NOMO-1 treated with dmso at 0.1 percent for 144 hours (cell line): Measurements from ENCODE around the gene UBE2E3.
"Not testable (repeated sequence)": the region's sequence is repeated elsewhere in the genome, so short reads cannot be mapped to it uniquely, and the experiment has no call there.

ENCODE experiments used
- DNase-seq: peaks from one replicate; lab custom pipeline; 2025; ENCODE audit not compliant: unreplicated experiment; lab: John Stamatoyannopoulos, UW

UBE2E3 gene

GRCh38 chr2:181025004-181025403 is 44.6 kb downstream of the UBE2E3 start:
- DNase-seq = no peak

- no peak for DNase-seq
Measured at GRCh38 chr2:181036445-181036844, 56.0 kb downstream of the UBE2E3 start.

GRCh38 chr2:181036848-181037603 is 56.6 kb downstream of the UBE2E3 start:
- DNase-seq = no peak

DNA sequence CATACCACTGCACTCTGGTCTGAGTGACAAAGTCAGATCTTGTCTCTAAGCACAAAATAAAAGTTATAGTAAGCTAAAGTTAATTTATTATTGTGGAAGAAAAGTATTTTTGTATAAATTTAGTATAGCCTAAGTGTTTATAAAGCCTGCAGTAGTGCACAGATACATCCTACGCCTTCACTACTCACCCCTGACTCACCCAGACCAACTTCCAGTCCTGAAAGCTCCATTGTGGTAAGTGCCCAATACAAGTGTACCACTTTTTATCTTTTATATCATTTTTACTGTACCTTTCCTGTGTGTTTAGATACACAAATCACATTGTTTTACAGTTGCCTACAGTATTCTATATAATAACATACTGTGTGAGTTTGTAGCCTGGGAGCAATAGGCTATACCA is 57.5 kb downstream of the UBE2E3 start:
- no peak for DNase-seq

- DNase-seq = no peak
Measured at GRCh38 chr2:181038796-181039195, 58.4 kb downstream of the UBE2E3 start.

- not testable (repeated sequence) for DNase-seq
Measured at GRCh38 chr2:181040839-181041238, 60.4 kb downstream of the UBE2E3 start.

DNA sequence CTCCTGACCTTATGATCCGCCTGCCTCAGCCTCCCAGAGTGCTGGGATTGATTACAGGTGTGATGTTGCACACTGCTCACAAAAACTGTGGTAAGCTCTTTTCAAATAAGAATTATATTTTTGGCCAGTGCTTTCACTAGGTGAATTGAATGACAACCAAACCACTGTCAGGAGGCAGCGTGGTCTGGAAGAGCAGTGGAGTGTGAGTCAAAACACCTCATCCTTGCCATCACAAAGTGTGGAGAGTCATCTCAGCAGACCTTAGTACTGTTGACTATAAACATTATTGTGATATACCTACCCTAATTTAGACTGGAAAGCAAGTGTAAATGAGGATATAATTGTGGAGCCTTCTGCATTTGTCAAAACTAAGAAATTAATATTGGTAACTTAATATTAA is 61.3 kb downstream of the UBE2E3 start:
- DNase-seq = no peak

- DNase-seq = no peak
Measured at GRCh38 chr2:181042706-181043105, 62.3 kb downstream of the UBE2E3 start.

DNA sequence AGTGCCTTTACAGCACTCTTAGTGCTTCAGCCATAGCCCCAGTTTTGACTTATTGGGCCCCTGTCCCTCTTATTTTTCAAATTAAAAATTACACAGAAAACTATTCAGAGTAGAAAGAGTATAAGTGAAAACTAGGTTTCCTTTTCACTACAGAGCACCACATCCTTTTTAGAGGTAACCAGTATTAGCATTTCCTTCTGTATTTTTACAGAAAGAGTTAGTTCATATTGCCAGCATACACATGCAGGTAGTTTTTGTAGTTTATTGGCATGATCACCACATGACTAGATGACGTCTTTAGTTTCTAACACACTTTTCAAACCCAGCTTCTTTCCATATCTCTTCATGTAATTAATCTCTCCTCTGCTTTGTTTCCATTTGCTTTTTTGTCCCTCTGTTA is 66.4 kb downstream of the UBE2E3 start:
- DNase-seq = no peak

DNA sequence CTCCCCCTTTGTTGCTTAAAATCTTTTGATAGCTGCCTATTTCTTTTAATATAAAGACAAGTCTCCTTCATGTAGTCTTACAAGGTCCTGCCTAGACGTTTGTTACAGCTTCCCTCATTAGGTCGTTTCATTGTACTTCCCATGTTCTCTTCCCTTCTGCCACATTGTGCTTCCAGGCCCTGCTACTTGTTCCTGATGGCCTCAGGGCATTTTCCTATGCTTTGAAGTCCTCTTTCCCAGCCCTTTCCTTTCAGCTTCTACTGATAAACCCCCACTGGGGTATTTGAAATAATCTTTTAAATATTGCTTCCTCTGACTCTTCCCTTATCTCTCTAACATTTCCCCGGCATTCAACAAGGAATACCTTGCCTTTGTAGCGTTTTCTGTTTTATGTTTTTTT is 67.4 kb downstream of the UBE2E3 start:
- no peak for DNase-seq

DNA sequence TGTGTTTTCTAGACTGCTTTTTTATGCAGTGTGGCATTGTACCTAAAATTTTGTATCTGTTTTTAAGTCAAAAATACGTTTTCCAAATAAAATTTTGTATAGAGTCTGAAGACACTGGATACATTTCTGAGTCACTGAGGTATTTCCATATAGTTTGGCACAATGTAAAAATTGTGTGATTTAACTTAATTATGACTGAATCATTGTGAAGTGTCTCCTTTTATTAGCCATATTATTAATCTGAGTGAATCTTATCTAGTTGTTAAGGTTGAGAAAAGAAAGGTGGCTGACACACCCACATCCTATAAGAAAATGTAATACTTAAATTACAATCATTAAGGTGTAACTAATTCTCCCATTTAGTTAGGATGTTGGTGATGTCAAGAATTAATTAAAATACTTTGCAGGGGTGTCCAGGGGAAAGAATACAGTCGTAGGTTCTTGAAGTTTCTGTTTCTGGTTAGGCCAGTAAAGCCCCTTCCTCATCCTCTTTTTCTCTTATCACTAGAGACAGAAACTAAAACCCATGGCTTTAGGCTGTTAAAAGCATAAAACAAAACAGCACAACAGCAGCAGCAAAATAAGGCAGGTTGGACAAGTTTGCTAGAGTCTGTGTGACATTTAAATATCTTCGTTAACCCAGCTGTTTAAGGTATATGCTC is 71.6 kb downstream of the UBE2E3 start:
- no peak for DNase-seq

DNA sequence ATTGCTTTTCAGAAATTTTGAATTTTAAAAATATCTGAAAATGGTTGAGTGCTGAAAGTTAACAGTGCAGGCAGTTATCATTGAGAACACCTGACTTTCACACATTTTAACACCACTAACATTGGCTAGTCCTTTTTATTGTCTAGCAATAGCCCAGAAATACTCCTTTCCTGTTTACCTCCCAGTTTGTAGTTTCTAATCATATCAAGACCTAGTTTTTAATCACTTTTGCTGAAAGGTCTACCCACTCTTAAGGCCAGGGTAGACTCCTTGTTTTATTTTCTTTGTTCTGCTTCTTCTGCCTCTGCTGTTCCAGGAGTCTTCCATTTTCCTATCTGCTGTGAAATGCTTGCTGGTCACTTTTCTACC is 72.1 kb downstream of the UBE2E3 start:
- DNase-seq = no peak

GRCh38 chr2:181054256-181054655 is 73.9 kb downstream of the UBE2E3 start:
- no peak for DNase-seq

GRCh38 chr2:181054843-181055242 is 74.4 kb downstream of the UBE2E3 start:
- DNase-seq = no peak

DNA sequence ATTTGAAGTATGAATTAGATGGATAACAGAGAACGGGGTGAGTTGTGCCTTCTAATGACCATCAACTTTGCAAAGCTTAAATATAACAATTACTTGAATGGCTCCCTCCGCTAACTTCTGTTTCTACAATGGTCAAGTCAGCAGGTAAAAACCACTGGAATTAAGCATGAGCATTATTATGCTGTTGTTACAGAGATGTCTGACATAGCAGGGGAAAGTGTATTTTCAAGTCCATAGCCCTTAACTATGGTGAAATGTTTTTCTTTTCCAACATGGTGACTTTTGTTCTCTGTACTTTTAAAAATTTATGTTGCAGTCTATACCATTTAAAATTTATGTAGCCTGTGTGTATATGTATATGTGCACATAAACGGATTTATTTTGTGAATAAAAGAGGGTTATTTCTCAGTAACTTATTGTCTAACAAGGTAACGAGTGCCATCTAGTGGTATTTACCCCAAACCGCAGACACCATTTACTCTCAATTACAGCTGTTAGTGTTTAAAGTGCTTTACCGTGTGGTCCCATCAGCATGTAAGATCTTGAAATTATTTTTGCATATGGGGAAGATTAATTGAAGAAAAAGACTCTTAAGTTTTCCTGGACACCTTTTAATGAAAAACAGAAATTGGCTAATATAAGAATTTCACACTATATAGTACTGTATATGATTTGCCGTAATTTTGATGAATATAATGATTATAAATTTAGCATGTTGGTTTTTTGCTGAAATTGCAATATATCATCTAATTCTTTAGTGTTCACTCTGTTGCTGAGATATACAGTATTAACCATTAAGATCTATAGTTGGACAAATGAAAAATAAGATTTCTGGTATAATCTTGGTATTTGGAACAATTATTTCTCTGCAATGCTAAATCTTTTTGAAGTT is 78.2 kb downstream of the UBE2E3 start:
- no peak for DNase-seq

GRCh38 chr2:181063696-181064095 is 83.3 kb downstream of the UBE2E3 start:
- DNase-seq = no peak

DNA sequence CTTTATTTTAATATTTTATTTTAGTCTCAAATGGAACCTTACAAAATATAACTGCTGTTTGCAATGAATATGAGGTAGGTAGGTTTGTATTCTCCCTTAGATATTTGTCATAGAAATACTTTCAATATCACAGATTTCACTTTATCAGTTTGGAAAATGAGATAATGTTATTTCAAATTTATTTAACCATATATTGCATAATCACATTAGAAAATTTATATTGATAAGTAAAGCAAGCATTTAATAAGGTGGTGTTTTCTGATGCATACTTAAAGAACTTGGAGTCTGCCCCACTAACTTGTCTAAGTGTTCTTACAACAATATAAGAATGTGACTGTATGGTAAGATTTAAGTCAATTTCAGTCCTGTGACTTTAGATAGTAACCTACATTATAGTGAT is 85.1 kb downstream of the UBE2E3 start:
- no peak for DNase-seq

GRCh38 chr2:181066333-181066732 is 85.9 kb downstream of the UBE2E3 start:
- DNase-seq = no peak

DNA sequence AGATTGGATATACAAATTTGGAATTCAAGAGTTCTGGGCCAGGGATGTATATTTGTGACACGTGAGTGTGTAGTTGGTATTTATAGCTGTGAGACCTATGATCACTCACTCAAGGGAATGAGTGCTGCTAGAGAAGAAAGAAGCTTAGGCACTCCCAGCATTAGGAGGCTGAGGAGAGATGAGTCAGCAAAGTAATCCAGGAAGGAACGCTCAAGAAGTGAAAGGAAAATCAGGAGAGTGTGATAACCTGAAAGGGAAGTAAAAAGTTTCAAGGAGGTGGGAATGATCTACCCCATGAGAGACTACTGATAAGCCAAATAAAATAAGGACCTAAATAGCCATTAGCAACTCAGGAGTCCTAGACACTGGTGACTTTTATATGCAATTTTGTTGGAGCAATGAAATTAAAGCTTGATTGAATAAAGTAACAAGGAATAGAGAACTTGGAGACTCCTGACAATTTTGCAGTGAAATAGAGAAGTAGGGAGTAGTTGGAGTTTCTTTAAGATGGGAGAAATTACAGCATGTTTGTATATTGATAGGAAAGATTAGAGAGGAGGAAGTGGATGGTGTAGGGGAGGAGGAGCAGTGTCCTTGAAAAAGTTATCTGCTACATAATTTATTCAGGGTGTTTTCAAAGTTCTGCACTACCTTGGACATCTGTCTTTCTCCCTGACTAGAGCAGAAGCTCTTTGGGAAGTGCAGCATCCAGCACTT is 89.9 kb downstream of the UBE2E3 start:
- no peak for DNase-seq

GRCh38 chr2:181070836-181071200 is 90.4 kb downstream of the UBE2E3 start:
- DNase-seq = no peak
